Measurements from ENCODE around the gene TCF25. TPM values are rescaled to one million over a fixed set of nuclear protein-coding genes. Genes with fewer than 3 reads are reported as not detected.

The TCF25 gene
- total and polyA plus RNA-seq, 2 experiments from 2014 or later, result 95.4 to 143 TPM

- TF ChIP-seq ZNF462 (CRISPR knock-in tag; IDR thresholded peaks at IDR 0.05) (no peak), ZNF114 (CRISPR knock-in tag; IDR thresholded peaks at IDR 0.05) (no peak), EZH2 (IDR thresholded peaks at IDR 0.05; ENCODE audit: low read depth, unreplicated experiment) (no peak)
Observed at GRCh38 chr16:89844739-89845339, 28.6 kb upstream of the TCF25 start (continued).

GRCh38 chr16:89845417-89845816 is 28.0 kb upstream of the TCF25 start:
- Histone ChIP-seq H3K79me2 (replicated peaks; ENCODE audit: insufficient read depth) (no peaks in the 10 kb centered on the region), H3K9me2 (ENCODE audit: insufficient read depth) (no peaks in the 10 kb centered on the region), H3K4me1 (ENCODE audit: insufficient read depth) (no peaks in the 10 kb centered on the region), H3K36me3 (ENCODE audit: insufficient read depth) (no peaks in the 10 kb centered on the region), H3F3A (replicated peaks; ENCODE audit: low read depth) (no peaks in the 10 kb centered on the region), H3K27me3 (ENCODE audit: insufficient read depth) (no peaks in the 10 kb centered on the region), H4K20me1 (replicated peaks; ENCODE audit: insufficient read depth) (no peaks in the 10 kb centered on the region), H3K4me3 (no peak overlapping the region), H3K4me2 (no peak overlapping the region), H3K27ac (ENCODE audit: low read depth) (no peak overlapping the region), H2AFZ (no peak overlapping the region)
- no peak for DNase-seq (ENCODE audit: low spot score)
- peak; percentile 39 for ATAC-seq
- Mint-ChIP-seq H3K9me3 (no peaks in the 10 kb centered on the region), H3K4me1 (no peaks in the 10 kb centered on the region; the same call in 2 of the 3 replicates), H3K27ac (no peak overlapping the region), H3K27me3 (ENCODE audit: insufficient read depth, low read depth, poor library complexity) (peaks cover 5% of the 10 kb centered on the region), H3K4me3 (no peak overlapping the region), H3K36me3 (ENCODE audit: low read depth) (peaks cover 4% of the 10 kb centered on the region; the same call in 1 of the 3 replicates)
- TF ChIP-seq CTCF (conservative IDR thresholded peaks at IDR 0.05; ENCODE audit: low read depth in 2 of 2), result peak in 1 of 2 experiments; percentile 16; a peak in 1 of 4 replicates
- TF ChIP-seq POLR2AphosphoS5 (IDR thresholded peaks at IDR 0.05; ENCODE audit: low read depth), result no peak

All from GM23338 (cell line).